BLaER1 (cell line): ENCODE measurements around the gene SLC22A5.

Source experiments
- H3K27ac ChIP-seq: shearing (Covaris generic); formaldehyde crosslinking; 2 replicates; pipeline ENCODE4 v1.8.1; 2022
- H3K27me3 ChIP-seq: shearing (Covaris generic); formaldehyde crosslinking; 2 replicates; pipeline ENCODE4 v1.8.1; 2022
- H3K36me3 ChIP-seq: shearing (Covaris generic); formaldehyde crosslinking; 2 replicates; pipeline ENCODE4 v1.8.1; 2022
- H3K4me1 ChIP-seq: shearing (Covaris generic); formaldehyde crosslinking; 2 replicates; pipeline ENCODE4 v1.8.1; 2022
- H3K4me2 ChIP-seq: shearing (Covaris generic); formaldehyde crosslinking; 2 replicates; pipeline ENCODE4 v1.8.1; 2022
- H3K4me3 ChIP-seq: shearing (Covaris generic); formaldehyde crosslinking; 2 replicates; pipeline ENCODE4 v1.8.1; 2022
- H3K9ac ChIP-seq: shearing (Covaris generic); formaldehyde crosslinking; 2 replicates; pipeline ENCODE4 v1.8.1; 2022
- H3K9me3 ChIP-seq: shearing (Covaris generic); formaldehyde crosslinking; 2 replicates; pipeline ENCODE4 v1.8.1; 2022
- H4K20me1 ChIP-seq: shearing (Covaris generic); formaldehyde crosslinking; 2 replicates; pipeline ENCODE4 v1.8.1; 2022
- Cebpa-rat ChIP-seq: shearing (Covaris generic); IDR thresholded peaks from 2 replicates; pipeline ENCODE4 v1.8.1; 2022

The SLC22A5 gene

GRCh38 chr5:132417461-132417860 is 48.0 kb downstream of the SLC22A5 start:
- no peak overlapping the region for H3K4me3 ChIP-seq
- no peaks in the 10 kb centered on the region for H3K36me3 ChIP-seq
- H3K9me3 ChIP-seq, result 0 out of 2 replicates have a peak, but pooled peaks cover 4% of the 10 kb centered on the region
- no peak for TF ChIP-seq Cebpa-rat
- H3K27ac ChIP-seq, result peak overlapping the region; percentile 97
- H3K9ac ChIP-seq, result peak overlapping the region; percentile 93; the same call in 1 of the 2 replicates
- no peaks in the 10 kb centered on the region for H4K20me1 ChIP-seq
- H3K4me1 ChIP-seq, result peaks cover 94% of the 10 kb centered on the region
- no peaks in the 10 kb centered on the region for H3K27me3 ChIP-seq
- H3K4me2 ChIP-seq, result peak overlapping the region; percentile 94

DNA sequence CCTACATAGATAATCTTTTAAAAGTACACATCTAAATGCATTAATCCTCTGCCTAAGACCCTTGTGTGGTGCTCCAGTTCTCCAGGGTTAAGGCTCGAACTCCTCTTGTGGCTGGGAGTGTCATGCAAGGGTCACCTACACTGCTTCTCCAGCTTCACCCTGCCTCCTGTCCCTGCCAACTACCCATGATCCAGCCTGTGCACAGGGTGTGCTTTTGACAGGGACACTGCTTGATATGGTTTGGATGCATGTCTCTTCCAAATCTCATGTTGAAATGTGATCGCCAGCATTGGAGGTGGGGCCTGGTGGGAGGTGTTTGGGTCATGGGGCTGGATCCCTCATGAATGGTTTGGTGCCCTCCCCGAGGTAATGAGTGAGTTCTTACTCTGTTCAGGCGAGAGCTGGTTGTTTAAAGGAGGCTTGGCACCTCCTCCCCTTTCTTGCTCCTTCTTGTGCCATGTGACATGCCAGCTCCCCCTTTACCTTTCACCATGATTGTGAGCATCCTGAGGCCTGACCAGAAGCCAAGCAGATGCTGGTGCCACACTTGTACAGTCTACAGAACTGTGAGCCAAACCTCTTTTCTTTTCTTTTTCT is 48.5 kb downstream of the SLC22A5 start:
- Histone ChIP-seq H4K20me1 (no peaks in the 10 kb centered on the region), H3K9me3 (0 out of 2 replicates have a peak, but pooled peaks cover 4% of the 10 kb centered on the region), H3K4me1 (peaks cover 94% of the 10 kb centered on the region), H3K9ac (peak overlapping the region; percentile 93; the same call in 1 of the 2 replicates), H3K27me3 (no peaks in the 10 kb centered on the region), H3K4me3 (no peak overlapping the region), H3K27ac (peak overlapping the region; percentile 97), H3K4me2 (peak overlapping the region; percentile 94), H3K36me3 (no peaks in the 10 kb centered on the region)
- no peak for TF ChIP-seq Cebpa-rat

- H3K27me3 ChIP-seq, result no peaks in the 10 kb centered on the region
- no peaks in the 10 kb centered on the region for H4K20me1 ChIP-seq
- H3K9me3 ChIP-seq, result 0 out of 2 replicates have a peak, but pooled peaks cover 3% of the 10 kb centered on the region
- H3K4me1 ChIP-seq, result peaks cover 98% of the 10 kb centered on the region
- H3K36me3 ChIP-seq, result no peaks in the 10 kb centered on the region
- H3K4me3 ChIP-seq, result no peak overlapping the region; the same call in 1 of the 2 replicates
- peak overlapping the region; percentile 97 for H3K27ac ChIP-seq
- peak overlapping the region; percentile 93 for H3K9ac ChIP-seq
- H3K4me2 ChIP-seq, result peak overlapping the region; percentile 94
- TF ChIP-seq Cebpa-rat, result no peak
These were observed 49.4 kb downstream of the SLC22A5 start for GRCh38 chr5:132418881-132419280.

DNA sequence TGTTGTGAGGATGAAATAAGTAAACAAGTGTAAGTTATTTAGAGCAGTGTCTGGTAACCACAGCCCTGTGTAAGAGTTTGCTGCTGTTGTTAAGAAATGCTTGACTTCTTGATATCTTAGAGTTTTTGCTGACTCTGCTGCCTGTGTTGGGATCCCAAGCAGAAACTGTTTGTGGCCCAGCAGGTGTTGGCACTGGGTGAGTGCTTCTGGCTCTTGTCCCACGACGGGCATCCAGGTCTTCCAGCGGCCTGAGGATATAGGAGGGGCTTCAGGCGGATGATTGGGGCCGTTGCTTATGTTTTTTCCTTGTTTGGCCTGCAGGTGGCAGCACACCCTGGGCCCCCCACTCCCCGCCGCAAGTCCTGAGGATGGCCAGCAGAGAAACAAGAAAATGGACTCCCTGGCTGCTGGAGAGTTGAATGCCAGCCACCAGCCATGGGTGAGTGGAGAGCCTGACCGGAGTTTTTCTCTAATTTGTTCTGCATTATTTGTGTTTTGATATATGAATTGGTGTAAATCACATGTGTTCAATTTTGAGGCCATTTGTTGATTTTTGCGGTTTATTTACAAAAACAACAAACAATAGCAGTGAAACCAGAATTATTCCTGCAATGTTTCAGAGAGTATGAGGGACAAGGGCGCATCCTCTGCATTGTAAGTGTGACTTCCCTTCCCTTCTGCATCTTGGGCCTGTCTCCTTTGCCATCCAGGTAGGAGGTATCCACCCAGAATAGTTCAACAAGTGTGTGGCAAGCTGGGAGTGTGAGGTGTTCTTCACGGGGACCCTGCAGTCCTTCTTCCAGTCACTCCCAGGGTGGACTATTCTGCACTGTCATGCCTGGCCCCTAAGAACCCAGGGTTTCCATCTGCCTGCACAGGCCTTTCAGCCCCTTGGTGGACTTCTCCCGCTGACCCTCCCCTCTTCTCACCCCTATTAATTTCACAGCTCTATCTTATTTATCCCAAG is 50.3 kb downstream of the SLC22A5 start:
- Histone ChIP-seq H3K36me3 (no peaks in the 10 kb centered on the region), H3K27ac (peak overlapping the region; percentile 97), H3K4me1 (peaks cover 98% of the 10 kb centered on the region), H3K4me2 (peak overlapping the region; percentile 94), H3K9ac (peak overlapping the region; percentile 93), H4K20me1 (no peaks in the 10 kb centered on the region), H3K4me3 (peak overlapping the region; percentile 60), H3K27me3 (no peaks in the 10 kb centered on the region), H3K9me3 (no peaks in the 10 kb centered on the region)
- no peak for TF ChIP-seq Cebpa-rat

DNA sequence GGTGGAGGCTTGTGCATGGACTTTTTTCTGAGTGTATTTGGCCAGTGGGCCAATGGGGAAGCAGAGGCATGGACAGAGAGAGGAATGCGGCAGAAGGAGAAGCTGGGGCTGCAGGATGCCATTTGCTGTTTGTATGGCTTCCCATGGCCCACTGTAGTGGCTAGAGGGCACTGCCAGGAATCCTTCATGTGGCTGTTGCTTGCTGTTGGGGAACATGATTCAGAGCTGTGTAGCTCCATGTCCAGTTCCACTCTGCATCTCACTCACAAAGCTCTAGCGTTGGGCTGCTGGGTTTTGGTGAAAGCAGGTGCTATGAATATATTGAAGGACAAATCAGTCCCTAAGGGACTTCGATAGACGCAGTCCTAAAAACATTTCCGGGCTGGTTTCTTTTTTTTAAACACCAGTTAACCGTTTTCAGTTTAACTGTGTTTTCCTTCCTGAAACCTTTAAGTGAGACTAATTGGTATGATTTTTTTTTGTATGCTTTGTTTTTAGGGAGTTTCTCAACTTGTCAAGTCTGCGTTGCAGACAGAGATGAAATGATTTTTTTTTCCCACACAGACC is 51.3 kb downstream of the SLC22A5 start:
- H3K4me1 ChIP-seq, result peaks cover 98% of the 10 kb centered on the region
- H3K9me3 ChIP-seq, result no peaks in the 10 kb centered on the region
- H3K4me2 ChIP-seq, result peak overlapping the region; percentile 94
- H4K20me1 ChIP-seq, result no peaks in the 10 kb centered on the region
- peak overlapping the region; percentile 97 for H3K27ac ChIP-seq
- H3K9ac ChIP-seq, result peak overlapping the region; percentile 93
- no peaks in the 10 kb centered on the region for H3K36me3 ChIP-seq
- peak overlapping the region; percentile 60 for H3K4me3 ChIP-seq
- no peak for TF ChIP-seq Cebpa-rat
- no peaks in the 10 kb centered on the region for H3K27me3 ChIP-seq

DNA sequence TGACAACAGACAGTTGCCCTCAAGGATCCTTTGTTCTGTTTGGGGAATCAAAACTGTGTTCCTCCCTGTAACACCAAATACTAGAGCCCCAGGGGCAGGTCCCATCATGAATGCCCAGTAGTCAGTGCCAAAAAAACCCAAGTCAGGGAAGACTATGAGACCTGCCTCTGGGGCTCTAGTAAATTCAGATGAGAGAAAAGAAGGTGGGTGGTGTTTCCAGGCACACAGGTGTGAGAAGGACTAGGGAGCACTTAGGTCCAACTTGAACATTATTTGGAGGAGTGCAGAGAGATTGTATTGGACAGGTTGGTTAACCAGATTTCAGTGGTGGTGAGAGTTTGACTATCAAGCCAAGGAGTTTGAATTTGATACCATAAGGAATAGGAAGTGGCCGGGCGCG is 52.0 kb downstream of the SLC22A5 start:
- no peaks in the 10 kb centered on the region for H3K9me3 ChIP-seq
- peak overlapping the region; percentile 93 for H3K9ac ChIP-seq
- no peak for TF ChIP-seq Cebpa-rat
- no peaks in the 10 kb centered on the region for H4K20me1 ChIP-seq
- H3K27me3 ChIP-seq, result no peaks in the 10 kb centered on the region
- H3K4me2 ChIP-seq, result peak overlapping the region; percentile 94
- peak overlapping the region; percentile 60 for H3K4me3 ChIP-seq
- H3K27ac ChIP-seq, result peak overlapping the region; percentile 97
- peaks cover 98% of the 10 kb centered on the region for H3K4me1 ChIP-seq
- H3K36me3 ChIP-seq, result no peaks in the 10 kb centered on the region

DNA sequence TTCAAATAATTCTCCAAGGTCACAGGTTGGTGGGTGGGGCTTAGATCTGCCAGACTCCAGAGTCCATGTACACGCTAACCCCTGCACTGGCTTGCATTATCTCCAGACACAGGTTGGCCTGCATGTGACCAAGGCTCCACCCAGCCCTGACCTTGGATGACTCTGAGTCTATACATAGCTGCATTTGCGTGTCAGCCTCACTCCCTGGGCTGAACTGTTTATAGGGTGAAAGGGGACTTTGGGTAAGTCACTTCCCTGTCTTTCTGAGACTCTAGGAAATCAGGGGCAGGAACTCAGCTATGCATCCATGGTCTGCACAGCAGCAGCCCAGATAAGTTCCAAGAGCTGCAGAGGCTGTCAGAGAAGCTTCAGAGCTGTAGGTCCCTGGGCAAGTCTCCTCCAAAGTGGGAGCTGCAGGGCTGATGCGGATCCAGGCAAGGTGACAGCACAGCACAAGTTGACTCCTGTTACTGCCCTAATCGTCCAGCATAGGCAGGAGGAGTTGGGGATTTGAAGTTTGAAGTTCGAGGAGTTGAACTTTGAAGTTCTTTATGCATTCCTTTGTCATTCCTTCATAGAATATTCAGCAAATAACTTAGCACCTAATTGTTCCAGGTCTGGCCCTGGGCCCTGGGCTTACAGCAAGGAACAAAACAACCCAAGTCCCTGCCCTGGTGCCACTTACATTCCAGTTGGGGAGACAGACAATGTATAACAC is 53.4 kb downstream of the SLC22A5 start:
- H3K9me3 ChIP-seq, result no peaks in the 10 kb centered on the region
- H3K9ac ChIP-seq, result peak overlapping the region; percentile 93
- H3K27me3 ChIP-seq, result no peaks in the 10 kb centered on the region
- no peaks in the 10 kb centered on the region for H3K36me3 ChIP-seq
- TF ChIP-seq Cebpa-rat, result no peak
- H4K20me1 ChIP-seq, result no peaks in the 10 kb centered on the region
- peaks cover 98% of the 10 kb centered on the region for H3K4me1 ChIP-seq
- peak overlapping the region; percentile 94 for H3K4me2 ChIP-seq
- H3K4me3 ChIP-seq, result peak overlapping the region; percentile 60
- H3K27ac ChIP-seq, result peak overlapping the region; percentile 97

GRCh38 chr5:132423438-132423898 is 54.0 kb downstream of the SLC22A5 start:
- H3K4me3 ChIP-seq, result peak overlapping the region; percentile 60
- H3K4me2 ChIP-seq, result peak overlapping the region; percentile 94
- TF ChIP-seq Cebpa-rat, result no peak
- peak overlapping the region; percentile 93 for H3K9ac ChIP-seq
- H3K36me3 ChIP-seq, result no peaks in the 10 kb centered on the region
- peak overlapping the region; percentile 97 for H3K27ac ChIP-seq
- H3K9me3 ChIP-seq, result no peaks in the 10 kb centered on the region
- no peaks in the 10 kb centered on the region for H4K20me1 ChIP-seq
- no peaks in the 10 kb centered on the region for H3K27me3 ChIP-seq
- peaks cover 98% of the 10 kb centered on the region for H3K4me1 ChIP-seq
